Measurements from ENCODE around the gene SERAC1. TPM values are rescaled to one million over a fixed set of nuclear protein-coding genes. Genes with fewer than 3 reads are reported as not detected.

The SERAC1 gene
- total and polyA plus RNA-seq, 7 experiments from 2014 or later: 2.4 to 5.4 (median 2.6) TPM

- ATAC-seq (peak; percentile 64), DNase-seq (no peak)
- Mint-ChIP-seq H3K27ac (peak overlapping the region in 1 of 9 donors; percentile 62), H3K4me1 (peaks cover 0 to 18% (median 0%) of the 10 kb centered on the region in 7 donors), H3K36me3 (peaks cover 10 to 72% (median 40%) of the 10 kb centered on the region in 5 donors), H3K4me3 (peak overlapping the region in 1 of 10 donors; percentile 9), H3K27me3 (no peaks in the 10 kb centered on the region), H3K9me3 (no peaks in the 10 kb centered on the region)
- Histone ChIP-seq H3K9me3 (ENCODE audit: control insufficient read depth in 2 of 3, low read length in 3 of 3) (no peaks in the 10 kb centered on the region), H3K27me3 (ENCODE audit: control insufficient read depth in 2 of 2, insufficient read depth in 2 of 2, low read length in 2 of 2) (no peaks in the 10 kb centered on the region), H3K36me3 (ENCODE audit: control insufficient read depth in 2 of 3, insufficient read depth in 3 of 3, low read length in 3 of 3) (peaks cover 0 to 87% (median 21%) of the 10 kb centered on the region in 3 experiments), H3K4me3 (ENCODE audit: low read length) (no peak overlapping the region), H3K27ac (ENCODE audit: low read depth, low read length) (no peak overlapping the region), H3K4me1 (ENCODE audit: control insufficient read depth in 2 of 2, insufficient read depth in 2 of 2, low read length in 2 of 2) (no peaks in the 10 kb centered on the region)
- intact Hi-C loops (cut with micrococcal nuclease): no loop called here
- ChIA-PET CTCF (interaction anchor here (1.0 to 1.6 kb wide), 2 partner anchors 12 to 16 kb away, joined by 3 read pairs; no protein-coding TSS in a partner anchor), POLR2A (interaction anchor here (0.6 kb wide), 1 partner anchor 81 kb away, joined by 3 read pairs; no protein-coding TSS in a partner anchor)
These were observed 82.0 kb downstream of the SERAC1 start for GRCh38 chr6:158086054-158086503.

- no peaks in the 10 kb centered on the region for H3K27me3 ChIP-seq (ENCODE audit: control insufficient read depth in 2 of 2, insufficient read depth in 2 of 2, low read length in 2 of 2)
- H3K9me3 ChIP-seq (ENCODE audit: control insufficient read depth in 2 of 3, low read length in 3 of 3): no peaks in the 10 kb centered on the region
- CTCF ChIA-PET: interaction anchor here (1.6 kb wide), 1 partner anchor 16 kb away, joined by 3 read pairs; no protein-coding TSS in a partner anchor
- ATAC-seq (no peak), DNase-seq (no peak)
- Mint-ChIP-seq H3K9me3 (no peaks in the 10 kb centered on the region), H3K4me1 (peaks cover 0 to 18% (median 0%) of the 10 kb centered on the region in 7 donors), H3K27me3 (no peaks in the 10 kb centered on the region), H3K27ac (peak overlapping the region in 2 of 9 donors; percentile 5 to 19), H3K4me3 (peak overlapping the region in 1 of 10 donors; percentile 9), H3K36me3 (peaks cover 10 to 78% (median 45%) of the 10 kb centered on the region in 5 donors)
- no peak overlapping the region for H3K27ac ChIP-seq (ENCODE audit: low read depth, low read length)
- H3K4me1 ChIP-seq (ENCODE audit: control insufficient read depth in 2 of 2, insufficient read depth in 2 of 2, low read length in 2 of 2): no peaks in the 10 kb centered on the region
- intact Hi-C loops (cut with micrococcal nuclease): no loop called here
- peaks cover 0 to 87% (median 21%) of the 10 kb centered on the region in 3 experiments for H3K36me3 ChIP-seq (ENCODE audit: control insufficient read depth in 2 of 3, insufficient read depth in 3 of 3, low read length in 3 of 3)
- no peak overlapping the region for H3K4me3 ChIP-seq (ENCODE audit: low read length)
- POLR2A ChIA-PET: no interaction called here
These were observed 82.6 kb downstream of the SERAC1 start for GRCh38 chr6:158085261-158086053.

GRCh38 chr6:158083455-158084325, 84.4 kb downstream of the SERAC1 start:
- DNase-seq: no peak
- H3K4me1 Mint-ChIP-seq: peaks cover 0 to 18% (median 0%) of the 10 kb centered on the region in 7 donors
- no peaks in the 10 kb centered on the region for H3K27me3 ChIP-seq (ENCODE audit: control insufficient read depth in 2 of 2, insufficient read depth in 2 of 2, low read length in 2 of 2)
- H3K36me3 ChIP-seq (ENCODE audit: control insufficient read depth in 2 of 3, insufficient read depth in 3 of 3, low read length in 3 of 3): peaks cover 0 to 87% (median 21%) of the 10 kb centered on the region in 3 experiments
- ChIA-PET CTCF (interaction anchor here (0.6 kb wide), 1 partner anchor 55 kb away, joined by 3 read pairs; no protein-coding TSS in a partner anchor), POLR2A (no interaction called here)
- intact Hi-C loops (cut with micrococcal nuclease): no loop called here
- ATAC-seq: no peak
- no peaks in the 10 kb centered on the region for H3K27me3 Mint-ChIP-seq
- H3K9me3 Mint-ChIP-seq: no peaks in the 10 kb centered on the region
- H3K4me3 Mint-ChIP-seq: no peak overlapping the region
- no peaks in the 10 kb centered on the region for H3K9me3 ChIP-seq (ENCODE audit: control insufficient read depth in 2 of 3, low read length in 3 of 3)
- H3K27ac ChIP-seq (ENCODE audit: low read depth, low read length): no peak overlapping the region
- peak overlapping the region in 2 of 9 donors; percentile 34 to 53 for H3K27ac Mint-ChIP-seq
- no peak overlapping the region for H3K4me3 ChIP-seq (ENCODE audit: low read length)
- peaks cover 7 to 75% (median 40%) of the 10 kb centered on the region in 5 donors for H3K36me3 Mint-ChIP-seq
- H3K4me1 ChIP-seq (ENCODE audit: control insufficient read depth in 2 of 2, insufficient read depth in 2 of 2, low read length in 2 of 2): no peaks in the 10 kb centered on the region

DNA sequence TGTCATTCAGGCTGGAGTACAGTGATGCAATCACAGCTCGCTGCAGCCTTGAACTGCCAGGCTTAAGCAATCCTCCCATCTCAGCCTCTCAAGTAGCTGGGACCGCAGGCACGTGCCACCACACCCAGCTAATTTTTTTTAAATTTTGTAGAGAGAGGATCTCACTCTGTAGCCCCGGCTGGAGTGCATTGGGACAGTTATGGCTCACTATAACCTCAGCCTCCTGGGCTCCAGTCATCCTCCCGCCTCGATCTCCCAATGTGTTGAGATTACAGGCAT, 86.5 kb downstream of the SERAC1 start:
- H3K4me1 Mint-ChIP-seq: peaks cover 0 to 10% (median 0%) of the 10 kb centered on the region in 7 donors
- Histone ChIP-seq H3K9me3 (ENCODE audit: control insufficient read depth in 2 of 3, low read length in 3 of 3) (no peaks in the 10 kb centered on the region), H3K27me3 (ENCODE audit: control insufficient read depth in 2 of 2, insufficient read depth in 2 of 2, low read length in 2 of 2) (no peaks in the 10 kb centered on the region), H3K4me3 (ENCODE audit: low read length) (no peak overlapping the region), H3K4me1 (ENCODE audit: control insufficient read depth in 2 of 2, insufficient read depth in 2 of 2, low read length in 2 of 2) (no peaks in the 10 kb centered on the region), H3K36me3 (ENCODE audit: control insufficient read depth in 2 of 3, insufficient read depth in 3 of 3, low read length in 3 of 3) (peaks cover 0 to 93% (median 28%) of the 10 kb centered on the region in 3 experiments), H3K27ac (ENCODE audit: low read depth, low read length) (no peak overlapping the region)
- ChIA-PET POLR2A (no interaction called here), CTCF (interaction anchor here (1.9 kb wide), 1 partner anchor 10 kb away, joined by 8 read pairs; no protein-coding TSS in a partner anchor)
- no peak overlapping the region for H3K4me3 Mint-ChIP-seq
- DNase-seq (no peak), ATAC-seq (peak; percentile 56)
- intact Hi-C loops (cut with micrococcal nuclease): no loop called here
- no peaks in the 10 kb centered on the region for H3K9me3 Mint-ChIP-seq
- H3K27me3 Mint-ChIP-seq: no peaks in the 10 kb centered on the region
- H3K27ac Mint-ChIP-seq: no peak overlapping the region
- H3K36me3 Mint-ChIP-seq: peaks cover 7 to 75% (median 40%) of the 10 kb centered on the region in 5 donors

DNA sequence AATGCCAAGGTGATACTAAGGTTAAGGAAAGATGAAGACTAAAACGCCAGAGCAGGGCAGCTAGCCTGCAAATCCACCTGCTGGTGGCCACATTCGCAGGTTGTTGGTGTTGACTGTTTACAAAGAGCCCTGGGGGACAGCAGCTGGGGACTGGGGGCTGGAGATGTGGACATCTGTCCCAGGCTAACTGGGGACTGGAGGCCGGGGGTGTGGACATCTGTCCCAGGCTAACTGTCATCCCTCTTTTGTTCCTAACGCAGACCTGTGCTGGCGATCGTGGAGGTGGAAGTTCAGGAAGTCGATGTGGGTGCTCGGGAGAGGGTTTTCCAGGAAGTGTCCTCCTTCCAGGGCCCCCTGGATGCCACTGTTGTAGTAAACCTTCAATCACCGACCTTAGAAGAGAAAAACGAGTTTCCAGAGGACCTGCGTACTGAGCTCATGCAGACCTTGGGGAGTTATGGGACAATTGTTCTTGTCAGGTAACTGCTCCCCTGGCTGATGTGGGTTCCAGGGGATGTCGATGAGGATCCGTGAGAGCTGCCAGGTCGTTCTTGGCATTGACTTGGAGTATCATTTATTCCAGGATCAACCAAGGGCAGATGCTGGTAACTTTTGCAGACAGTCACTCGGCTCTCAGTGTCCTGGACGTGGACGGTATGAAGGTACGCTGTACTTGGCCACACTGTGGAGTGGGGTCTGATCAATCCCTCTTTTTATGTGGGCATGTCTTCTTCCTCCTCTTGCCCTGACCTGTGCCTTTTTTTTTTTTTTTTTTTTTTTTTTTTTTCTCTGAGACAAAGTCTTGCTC, 87.0 kb downstream of the SERAC1 start:
- ATAC-seq (no peak), DNase-seq (no peak)
- Mint-ChIP-seq H3K27me3 (no peaks in the 10 kb centered on the region), H3K9me3 (no peaks in the 10 kb centered on the region), H3K27ac (peak overlapping the region in 1 of 9 donors; percentile 16), H3K36me3 (peaks cover 10 to 80% (median 43%) of the 10 kb centered on the region in 5 donors), H3K4me3 (no peak overlapping the region), H3K4me1 (peaks cover 0 to 5% (median 0%) of the 10 kb centered on the region in 7 donors)
- intact Hi-C loops (cut with micrococcal nuclease): no loop called here
- CTCF ChIA-PET: interaction anchor here (1.9 kb wide), 1 partner anchor 9 kb away, joined by 8 read pairs; no protein-coding TSS in a partner anchor
- no peaks in the 10 kb centered on the region for H3K27me3 ChIP-seq (ENCODE audit: control insufficient read depth in 2 of 2, insufficient read depth in 2 of 2, low read length in 2 of 2)
- POLR2A ChIA-PET: no interaction called here
- H3K36me3 ChIP-seq (ENCODE audit: control insufficient read depth in 2 of 3, insufficient read depth in 3 of 3, low read length in 3 of 3): peaks cover 0 to 93% (median 24%) of the 10 kb centered on the region in 3 experiments
- no peak overlapping the region for H3K4me3 ChIP-seq (ENCODE audit: low read length)
- no peaks in the 10 kb centered on the region for H3K4me1 ChIP-seq (ENCODE audit: control insufficient read depth in 2 of 2, insufficient read depth in 2 of 2, low read length in 2 of 2)
- no peaks in the 10 kb centered on the region for H3K9me3 ChIP-seq (ENCODE audit: control insufficient read depth in 2 of 3, low read length in 3 of 3)
- no peak overlapping the region for H3K27ac ChIP-seq (ENCODE audit: low read depth, low read length)

DNA sequence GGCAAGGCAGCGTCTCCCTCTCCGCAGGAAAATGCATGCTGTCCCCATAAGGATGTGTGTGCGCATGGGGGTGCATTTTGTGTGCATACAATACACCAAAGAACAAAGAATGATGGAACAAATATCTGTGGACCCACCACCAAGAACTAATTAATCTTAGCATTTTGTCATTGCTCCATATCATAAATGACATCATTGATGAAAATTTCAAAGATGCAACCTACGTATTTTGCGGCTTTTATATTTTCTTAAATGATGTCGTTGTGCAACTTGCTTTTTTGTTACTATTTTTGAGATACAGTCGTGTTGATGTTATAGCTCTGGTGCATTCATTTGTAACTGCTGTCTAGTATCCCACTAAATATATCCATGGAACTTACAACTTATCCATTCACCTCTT, 89.7 kb downstream of the SERAC1 start:
- H3K36me3 Mint-ChIP-seq: peaks cover 4 to 83% (median 45%) of the 10 kb centered on the region in 5 donors
- peaks cover 0 to 8% (median 0%) of the 10 kb centered on the region in 7 donors for H3K4me1 Mint-ChIP-seq
- ChIA-PET POLR2A (interaction anchor here (0.7 kb wide), 1 partner anchor 9 kb away, joined by 3 read pairs; no protein-coding TSS in a partner anchor), CTCF (no interaction called here)
- no peaks in the 10 kb centered on the region for H3K9me3 ChIP-seq (ENCODE audit: control insufficient read depth in 2 of 3, low read length in 3 of 3)
- H3K36me3 ChIP-seq (ENCODE audit: control insufficient read depth in 2 of 3, insufficient read depth in 3 of 3, low read length in 3 of 3): peaks cover 0 to 82% (median 17%) of the 10 kb centered on the region in 3 experiments
- DNase-seq: no peak
- H3K4me1 ChIP-seq (ENCODE audit: control insufficient read depth in 2 of 2, insufficient read depth in 2 of 2, low read length in 2 of 2): no peaks in the 10 kb centered on the region
- H3K4me3 Mint-ChIP-seq: no peak overlapping the region
- H3K27me3 Mint-ChIP-seq: no peaks in the 10 kb centered on the region
- H3K27ac Mint-ChIP-seq: no peak overlapping the region
- H3K4me3 ChIP-seq (ENCODE audit: low read length): no peak overlapping the region
- H3K27ac ChIP-seq (ENCODE audit: low read depth, low read length): no peak overlapping the region
- no peaks in the 10 kb centered on the region for H3K9me3 Mint-ChIP-seq
- H3K27me3 ChIP-seq (ENCODE audit: control insufficient read depth in 2 of 2, insufficient read depth in 2 of 2, low read length in 2 of 2): no peaks in the 10 kb centered on the region
- intact Hi-C loops (cut with micrococcal nuclease): loop anchor here in 1 of 2 donors (10.0 kb wide), 1 partner anchor 184 kb away; no protein-coding TSS in a partner anchor
- no peak for ATAC-seq

Data from naive thymus-derived CD4-positive, alpha-beta T cell (primary cell).